Pancreas (tissue), 10 donors: ENCODE measurements around the gene MAP7D1. TPM values are rescaled to one million over a fixed set of nuclear protein-coding genes. Genes with fewer than 3 reads are reported as not detected.

Experiments used
- ATAC-seq, 4 donors: fragments of 200-7000 bp; cut with Tn5 transposase; one replicate each; pipeline versions ENCODE4 v1.8.0 to v1.9.1; 2020; ENCODE audit warnings: mild to moderate bottlenecking in 4 of 4, moderate library complexity in 4 of 4
- DNase-seq, 6 donors: peaks; one replicate each; pipeline ENCODE4 v3.0.0-alpha.2; 2020
- FAIRE-seq: peaks from 2 replicates; lab custom pipeline; 2012; peaks lifted over from hg19 to GRCh38; lab: Jason Lieb, UNC
- H3K27ac ChIP-seq, 4 donors: fragments of 200-600 bp; sonication (generic); 1 replicate in 3 of 4; 2 replicates in 1 of 4; pipeline versions ENCODE4 v1.5.0 to v1.8.0; 2020
- H3K27me3 ChIP-seq, 4 donors: fragments of 200-600 bp; one replicate each; pipeline ENCODE4 v1.8.0; 2021
- H3K36me3 ChIP-seq, 3 donors: fragments of 200-600 bp; sonication (generic) in 1 of 3; one replicate each; pipeline versions ENCODE4 v1.5.0 to v1.8.0; 2020 to 2021
- H3K4me1 ChIP-seq, 3 donors: fragments of 200-600 bp; one replicate each; pipeline ENCODE4 v1.8.0; 2021
- H3K4me3 ChIP-seq, 4 donors: fragments of 200-600 bp; sonication (generic) in 2 of 4; one replicate each; pipeline versions ENCODE4 v1.5.0 to v1.8.0; 2020 to 2021
- H3K9me3 ChIP-seq, 4 donors: fragments of 200-600 bp; one replicate each; pipeline ENCODE4 v1.8.0; 2021
- CTCF ChIP-seq, 4 donors: fragments of 200-600 bp; sonication (generic) in 3 of 4; IDR thresholded peaks; one replicate each; pipeline versions ENCODE4 v1.5.0 to v1.8.0; 2021; ENCODE audit warnings: antibody characterized with exemption in 4 of 4
- WGBS, 2 donors: extraction: QIAGEN DNeasy Blood & Tissue Kit; methylation state at CpG; one replicate each; pipeline ENCODE4 v1.1.7; 2013; 5-methylcytosine and 5-hydroxymethylcytosine counted together
- intact Hi-C, 3 donors: fragments of 100-400 bp; cut with DNase I; formaldehyde crosslinking; loops; one replicate each; pipeline versions ENCODE4 v1.11.1 to v1.14.2; 2022
- polyA plus RNA-seq, 2 donors: library from polyadenylated mRNA; stranded (reverse); fragments of 200-250 nt; gene quantifications; one replicate each; pipeline ENCODE4 v1.2.3, GENCODE V29; 2013
- total RNA-seq, 6 donors: library from RNA; stranded (reverse); fragmentation: NEBNext Ultra II Directional in 4 of 6; extraction: Animal tissue kit (Norgen Biotek cat#: 25700) in 4 of 6; gene quantifications; one replicate each; pipeline versions ENCODE4 v1.2.1 to v1.2.4, GENCODE V29; 2021 to 2023
- donor health status: healthy with polysubstance abuse.
- donor health status: DM: no; HTN: no; CAD: no; lungs with moderate emphysema.
- donor health status: DM: no; HTN: no; CAD: no.
- donor health status: control.
- donor health status: control.
- donor health status: Bipolar disorder and iron deficiency.
- donor health status: DM: yes; HTN: yes; CAD: no.
- donor health status: DM: no; HTN: no; CAD: no.
- donor health status: DM: no; HTN: no; CAD: no.
- donor health status: DM: yes; HTN: yes; CAD: no.

The MAP7D1 gene
- total and polyA plus RNA-seq, 8 donors: 12.5 to 39.3 (median 22.3) TPM

GRCh38 chr1:36168514-36168913 is 12.6 kb downstream of the MAP7D1 start:
- intact Hi-C loops: no loop called here
- Histone ChIP-seq H3K4me3 (no peak overlapping the region), H3K27me3 (no peaks in the 10 kb centered on the region), H3K27ac (no peak overlapping the region), H3K4me1 (peaks cover 0 to 4% (median 0%) of the 10 kb centered on the region in 3 donors), H3K36me3 (peaks cover 0 to 18% (median 5%) of the 10 kb centered on the region in 3 donors), H3K9me3 (no peaks in the 10 kb centered on the region)
- DNase-seq (no peak), FAIRE-seq (no peak), ATAC-seq (no peak)
- 81 to 89% methylated on average over 3 of the region's 3 CpGs for WGBS, 2 donors
- TF ChIP-seq CTCF (IDR thresholded peaks at IDR 0.05): no peak

GRCh38 chr1:36170643-36171412 is 14.9 kb downstream of the MAP7D1 start:
- no peak for TF ChIP-seq CTCF (IDR thresholded peaks at IDR 0.05)
- no peaks in the 10 kb centered on the region for H3K9me3 ChIP-seq
- H3K27ac ChIP-seq: no peak overlapping the region
- DNase-seq (no peak), ATAC-seq (no peak), FAIRE-seq (no peak)
- no peaks in the 10 kb centered on the region for H3K27me3 ChIP-seq
- peaks cover 0 to 11% (median 8%) of the 10 kb centered on the region in 3 donors for H3K4me1 ChIP-seq
- 86 to 89% methylated on average over 12 of the region's 12 CpGs for WGBS, 2 donors
- H3K4me3 ChIP-seq: no peak overlapping the region
- H3K36me3 ChIP-seq: peaks cover 0 to 18% (median 8%) of the 10 kb centered on the region in 3 donors
- intact Hi-C loops: no loop called here

DNA sequence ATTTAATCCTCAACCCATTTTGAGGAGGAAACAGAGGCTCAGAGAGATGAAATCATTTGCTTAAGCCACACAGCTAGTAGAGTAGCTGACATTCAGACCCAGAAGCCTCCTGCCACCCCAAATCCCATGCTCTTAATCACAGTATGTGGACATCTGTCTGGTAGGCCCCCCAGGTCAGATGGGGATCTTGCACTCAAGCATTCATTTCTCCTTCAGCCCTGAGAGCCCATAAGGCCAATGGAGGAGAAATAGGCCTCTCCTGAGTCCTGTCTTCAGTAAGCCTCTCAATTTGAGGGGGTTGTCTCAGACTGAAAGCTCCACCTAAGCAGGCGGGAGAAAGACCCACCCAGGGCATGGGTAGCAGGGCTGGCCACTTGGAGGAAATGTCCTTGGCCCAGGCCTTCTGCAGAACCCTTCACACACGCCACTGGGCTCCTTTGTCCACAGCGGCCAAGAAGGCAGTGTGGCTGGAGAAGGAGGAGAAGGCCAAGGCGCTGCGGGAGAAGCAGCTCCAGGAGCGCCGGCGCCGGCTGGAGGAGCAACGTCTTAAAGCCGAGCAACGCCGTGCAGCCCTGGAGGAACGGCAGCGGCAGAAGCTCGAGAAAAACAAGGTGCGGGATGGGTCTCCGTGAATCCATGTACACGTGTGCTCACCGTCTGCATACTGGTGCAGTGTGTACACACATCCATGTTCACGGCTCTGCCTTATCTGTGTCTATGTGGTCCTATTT is 16.2 kb downstream of the MAP7D1 start:
- Histone ChIP-seq H3K36me3 (peaks cover 0 to 26% (median 8%) of the 10 kb centered on the region in 3 donors), H3K27ac (no peak overlapping the region), H3K9me3 (no peaks in the 10 kb centered on the region), H3K4me3 (no peak overlapping the region), H3K4me1 (peaks cover 0 to 11% (median 9%) of the 10 kb centered on the region in 3 donors), H3K27me3 (no peaks in the 10 kb centered on the region)
- DNase-seq: no peak
- TF ChIP-seq CTCF (IDR thresholded peaks at IDR 0.05): no peak
- intact Hi-C loops: no loop called here
- FAIRE-seq: no peak
- WGBS, 2 donors: 94 to 95% methylated on average over 21 of the region's 21 CpGs
- no peak for ATAC-seq

GRCh38 chr1:36172983-36173382 is 17.0 kb downstream of the MAP7D1 start:
- Histone ChIP-seq H3K36me3 (peaks cover 0 to 30% (median 8%) of the 10 kb centered on the region in 3 donors), H3K9me3 (no peaks in the 10 kb centered on the region), H3K27ac (no peak overlapping the region), H3K4me3 (no peak overlapping the region), H3K4me1 (peaks cover 0 to 11% (median 9%) of the 10 kb centered on the region in 3 donors), H3K27me3 (no peaks in the 10 kb centered on the region)
- DNase-seq (no peak), ATAC-seq (no peak), FAIRE-seq (no peak)
- intact Hi-C loops: no loop called here
- WGBS, 2 donors: 79 to 88% methylated on average over 2 of the region's 2 CpGs
- TF ChIP-seq CTCF (IDR thresholded peaks at IDR 0.05): no peak
